Uterus (tissue), 4 donors: ENCODE results near the gene KDM4C. TPM values are rescaled to one million over a fixed set of nuclear protein-coding genes. Genes with fewer than 3 reads are reported as not detected.

Source experiments
- DNase-seq, 2 donors: peaks; one replicate each; pipeline ENCODE4 v3.0.0-alpha.2; 2019 to 2020
- H3K27ac ChIP-seq, 2 donors: fragments of 200-600 bp; sonication (generic); 1 replicate in 1 of 2; 2 replicates in 1 of 2; pipeline ENCODE4 v1.5.1; 2016 to 2018
- H3K27me3 ChIP-seq, 2 donors: fragments of 200-600 bp; sonication (generic); one replicate each; pipeline ENCODE4 v1.5.1; 2018 to 2019; ENCODE audit warnings: control low read depth in 1 of 2
- H3K36me3 ChIP-seq, 2 donors: fragments of 200-600 bp; sonication (generic); one replicate each; pipeline ENCODE4 v1.5.1; 2019; ENCODE audit warnings: control low read depth in 1 of 2
- H3K4me1 ChIP-seq, 2 donors: fragments of 200-600 bp; sonication (generic); one replicate each; pipeline ENCODE4 v1.5.1; 2018 to 2019; ENCODE audit warnings: control low read depth in 1 of 2
- H3K4me3 ChIP-seq, 2 donors: fragments of 200-600 bp; sonication (generic); 1 replicate in 1 of 2; 2 replicates in 1 of 2; pipeline ENCODE4 v1.5.1; 2018 to 2019; ENCODE audit warnings: mild to moderate bottlenecking in 1 of 2
- H3K9me3 ChIP-seq, 2 donors: fragments of 200-600 bp; sonication (generic); one replicate each; pipeline ENCODE4 v1.5.1; 2019; ENCODE audit warnings: control low read depth in 1 of 2
- CTCF ChIP-seq, 4 experiments: fragments of 200-600 bp in 2 of 4; fragments of 450-650 bp in 2 of 4; sonication (generic) in 2 of 4; IDR thresholded peaks; one replicate each; pipeline ENCODE4 v1.5.1; 2016 to 2019; ENCODE audit warnings: antibody characterized with exemption in 4 of 4, mild to moderate bottlenecking in 2 of 4, moderate library complexity in 1 of 4
- POLR2A ChIP-seq, 2 donors: fragments of 450-650 bp; IDR thresholded peaks; one replicate each; pipeline ENCODE4 v1.6.1; 2016; ENCODE audit warnings: antibody characterized with exemption in 2 of 2, mild to moderate bottlenecking in 1 of 2, moderate library complexity in 1 of 2
- intact Hi-C: fragments of 100-400 bp; cut with DNase I; formaldehyde crosslinking; loops from one replicate; pipeline ENCODE4 v1.15.1; 2023; ENCODE audit warnings: low total_unique reads
- total RNA-seq, 4 donors: library from RNA; depleted of rRNA in 3 of 4; stranded (reverse); fragments of >200 nt in 3 of 4; gene quantifications; one replicate each; pipeline versions ENCODE4 v1.1.0 to v1.2.4, GENCODE V29; 2014 to 2023
- donor health status: DM: yes; HTN: yes; CAD: no.

Gene KDM4C
- total RNA-seq, 4 donors from 2014 or later, result 29.1 to 61.4 (median 45.5) TPM

GRCh38 chr9:7147121-7148090 is 389.6 kb downstream of the KDM4C start:
- intact Hi-C loops, result no loop called here
- DNase-seq, result no peak
- Histone ChIP-seq H3K27ac (no peak overlapping the region), H3K4me1 (peaks cover 0 to 5% of the 10 kb centered on the region in 2 donors), H3K27me3 (no peaks in the 10 kb centered on the region), H3K4me3 (no peak overlapping the region), H3K36me3 (no peaks in the 10 kb centered on the region), H3K9me3 (no peaks in the 10 kb centered on the region)
- no peak for TF ChIP-seq CTCF (IDR thresholded peaks at IDR 0.05)
- no peak for TF ChIP-seq POLR2A (IDR thresholded peaks at IDR 0.05)

- TF ChIP-seq CTCF (IDR thresholded peaks at IDR 0.05) (no peak), POLR2A (IDR thresholded peaks at IDR 0.05) (no peak)
- no peaks in the 10 kb centered on the region for H3K9me3 ChIP-seq
- H3K36me3 ChIP-seq, result no peaks in the 10 kb centered on the region
- no peaks in the 10 kb centered on the region for H3K27me3 ChIP-seq
- peaks cover 0 to 5% of the 10 kb centered on the region in 2 donors for H3K4me1 ChIP-seq
- H3K4me3 ChIP-seq, result no peak overlapping the region
- no peak for DNase-seq
- intact Hi-C loops, result no loop called here
- H3K27ac ChIP-seq, result no peak overlapping the region
Observed at GRCh38 chr9:7148243-7148765, 390.5 kb downstream of the KDM4C start.

- intact Hi-C loops, result no loop called here
- no peak for DNase-seq
- no peak overlapping the region for H3K4me3 ChIP-seq
- H3K27me3 ChIP-seq, result no peaks in the 10 kb centered on the region
- no peaks in the 10 kb centered on the region for H3K9me3 ChIP-seq
- H3K27ac ChIP-seq, result no peak overlapping the region
- TF ChIP-seq CTCF (IDR thresholded peaks at IDR 0.05) (no peak), POLR2A (IDR thresholded peaks at IDR 0.05) (no peak)
- H3K4me1 ChIP-seq, result peaks cover 0 to 5% of the 10 kb centered on the region in 2 donors
- H3K36me3 ChIP-seq, result no peaks in the 10 kb centered on the region
Observed at GRCh38 chr9:7149258-7149657, 391.5 kb downstream of the KDM4C start.

GRCh38 chr9:7150153-7150890 is 392.5 kb downstream of the KDM4C start:
- H3K27me3 ChIP-seq, result no peaks in the 10 kb centered on the region
- intact Hi-C loops, result no loop called here
- no peak overlapping the region for H3K27ac ChIP-seq
- no peaks in the 10 kb centered on the region for H3K36me3 ChIP-seq
- no peaks in the 10 kb centered on the region for H3K9me3 ChIP-seq
- H3K4me1 ChIP-seq, result peaks cover 0 to 5% of the 10 kb centered on the region in 2 donors
- DNase-seq, result no peak
- H3K4me3 ChIP-seq, result no peak overlapping the region
- TF ChIP-seq CTCF (IDR thresholded peaks at IDR 0.05), result no peak
- TF ChIP-seq POLR2A (IDR thresholded peaks at IDR 0.05), result no peak
